ENCODE results near the gene CDS2. TPM values are rescaled to one million over a fixed set of nuclear protein-coding genes. Genes with fewer than 3 reads are reported as not detected.

The CDS2 gene
- total and polyA plus RNA-seq, 2 of the 13 experiments (the other 11 are each of a cell fraction or from before 2014, with no cell fraction given) = 81.3 to 153 TPM

DNA sequence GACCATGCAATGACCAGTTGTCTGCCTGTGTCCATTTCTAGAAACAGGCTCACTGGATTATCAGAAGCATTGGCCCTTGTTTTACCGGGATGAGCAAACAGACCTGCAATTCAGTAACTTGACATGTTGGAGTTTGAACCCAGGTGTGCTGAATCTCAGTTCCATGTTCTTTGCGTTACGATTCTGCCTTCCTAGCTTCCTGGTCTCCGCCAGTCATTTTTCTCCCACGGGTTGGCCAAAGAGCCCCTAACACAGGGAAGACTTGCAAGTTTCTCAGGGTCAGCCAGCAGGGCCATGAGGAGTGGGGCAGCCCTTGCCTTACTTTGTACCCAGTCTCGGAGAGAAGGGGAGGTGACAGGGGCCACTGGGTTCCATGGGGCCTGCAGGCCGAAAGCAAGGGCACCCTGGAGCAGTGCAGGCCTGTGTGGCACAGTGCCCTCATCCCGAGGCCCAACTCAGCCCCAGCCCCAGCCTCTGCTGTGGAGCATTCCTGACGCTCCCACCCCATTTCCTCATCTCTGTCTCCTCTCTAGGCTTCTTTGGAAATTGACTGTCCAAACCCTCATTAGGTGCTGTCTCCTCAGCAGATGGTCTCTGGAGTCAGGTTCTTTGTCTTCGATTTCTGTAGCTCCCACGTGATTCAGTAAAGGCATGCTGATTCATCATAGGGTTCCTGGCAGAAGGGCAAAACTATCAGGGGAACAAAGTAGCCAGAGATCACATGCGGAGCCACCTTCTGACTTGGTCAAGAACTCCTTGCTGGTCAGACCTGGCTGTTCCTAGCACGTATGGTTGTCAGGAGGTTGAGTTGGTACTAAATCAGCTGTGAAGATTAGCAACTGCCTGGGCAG, 23.6 kb downstream of the CDS2 start (continued):
- TF ChIP-seq CEBPG (CRISPR knock-in tag; IDR thresholded peaks at IDR 0.05) (peak; percentile 86), ZSCAN9 (CRISPR knock-in tag; IDR thresholded peaks at IDR 0.05; ENCODE audit: borderline replicate concordance) (peak; percentile 50; the same call in 1 of the 2 replicates), GATA4 (IDR thresholded peaks at IDR 0.05; ENCODE audit: borderline replicate concordance, low read depth) (no peak; the same call in 1 of the 2 replicates), ZKSCAN1 (IDR thresholded peaks at IDR 0.05; ENCODE audit: low read length) (no peak), ZBTB39 (CRISPR knock-in tag; IDR thresholded peaks at IDR 0.05) (no peak; the same call in 1 of the 2 replicates), ZUFSP (CRISPR knock-in tag; IDR thresholded peaks at IDR 0.05; ENCODE audit: borderline replicate concordance) (no peak), MAFG (CRISPR knock-in tag; IDR thresholded peaks at IDR 0.05) (no peak), SNAPC2 (CRISPR knock-in tag; IDR thresholded peaks at IDR 0.05) (0 out of 2 replicates have a peak, but pooled peaks have one; percentile 32), MTA1 (CRISPR knock-in tag; IDR thresholded peaks at IDR 0.05; ENCODE audit: borderline replicate concordance) (peak; percentile 64; the same call in 1 of the 2 replicates), TP53 (CRISPR knock-in tag; conservative IDR thresholded peaks at IDR 0.05) (0 out of 2 replicates have a peak, but pooled peaks have one; percentile 45), ZNF788 (CRISPR knock-in tag; IDR thresholded peaks at IDR 0.05; ENCODE audit: borderline replicate concordance) (no peak), TBX3 (IDR thresholded peaks at IDR 0.05; ENCODE audit: borderline replicate concordance) (no peak; the same call in 1 of the 2 replicates), KDM4B (CRISPR knock-in tag; IDR thresholded peaks at IDR 0.05) (no peak), MIER2 (CRISPR knock-in tag; IDR thresholded peaks at IDR 0.05) (0 out of 2 replicates have a peak, but pooled peaks have one; percentile 27), MTERF4 (CRISPR knock-in tag; IDR thresholded peaks at IDR 0.05) (peak; percentile 90)
- TF ChIP-seq, protein P1, sequence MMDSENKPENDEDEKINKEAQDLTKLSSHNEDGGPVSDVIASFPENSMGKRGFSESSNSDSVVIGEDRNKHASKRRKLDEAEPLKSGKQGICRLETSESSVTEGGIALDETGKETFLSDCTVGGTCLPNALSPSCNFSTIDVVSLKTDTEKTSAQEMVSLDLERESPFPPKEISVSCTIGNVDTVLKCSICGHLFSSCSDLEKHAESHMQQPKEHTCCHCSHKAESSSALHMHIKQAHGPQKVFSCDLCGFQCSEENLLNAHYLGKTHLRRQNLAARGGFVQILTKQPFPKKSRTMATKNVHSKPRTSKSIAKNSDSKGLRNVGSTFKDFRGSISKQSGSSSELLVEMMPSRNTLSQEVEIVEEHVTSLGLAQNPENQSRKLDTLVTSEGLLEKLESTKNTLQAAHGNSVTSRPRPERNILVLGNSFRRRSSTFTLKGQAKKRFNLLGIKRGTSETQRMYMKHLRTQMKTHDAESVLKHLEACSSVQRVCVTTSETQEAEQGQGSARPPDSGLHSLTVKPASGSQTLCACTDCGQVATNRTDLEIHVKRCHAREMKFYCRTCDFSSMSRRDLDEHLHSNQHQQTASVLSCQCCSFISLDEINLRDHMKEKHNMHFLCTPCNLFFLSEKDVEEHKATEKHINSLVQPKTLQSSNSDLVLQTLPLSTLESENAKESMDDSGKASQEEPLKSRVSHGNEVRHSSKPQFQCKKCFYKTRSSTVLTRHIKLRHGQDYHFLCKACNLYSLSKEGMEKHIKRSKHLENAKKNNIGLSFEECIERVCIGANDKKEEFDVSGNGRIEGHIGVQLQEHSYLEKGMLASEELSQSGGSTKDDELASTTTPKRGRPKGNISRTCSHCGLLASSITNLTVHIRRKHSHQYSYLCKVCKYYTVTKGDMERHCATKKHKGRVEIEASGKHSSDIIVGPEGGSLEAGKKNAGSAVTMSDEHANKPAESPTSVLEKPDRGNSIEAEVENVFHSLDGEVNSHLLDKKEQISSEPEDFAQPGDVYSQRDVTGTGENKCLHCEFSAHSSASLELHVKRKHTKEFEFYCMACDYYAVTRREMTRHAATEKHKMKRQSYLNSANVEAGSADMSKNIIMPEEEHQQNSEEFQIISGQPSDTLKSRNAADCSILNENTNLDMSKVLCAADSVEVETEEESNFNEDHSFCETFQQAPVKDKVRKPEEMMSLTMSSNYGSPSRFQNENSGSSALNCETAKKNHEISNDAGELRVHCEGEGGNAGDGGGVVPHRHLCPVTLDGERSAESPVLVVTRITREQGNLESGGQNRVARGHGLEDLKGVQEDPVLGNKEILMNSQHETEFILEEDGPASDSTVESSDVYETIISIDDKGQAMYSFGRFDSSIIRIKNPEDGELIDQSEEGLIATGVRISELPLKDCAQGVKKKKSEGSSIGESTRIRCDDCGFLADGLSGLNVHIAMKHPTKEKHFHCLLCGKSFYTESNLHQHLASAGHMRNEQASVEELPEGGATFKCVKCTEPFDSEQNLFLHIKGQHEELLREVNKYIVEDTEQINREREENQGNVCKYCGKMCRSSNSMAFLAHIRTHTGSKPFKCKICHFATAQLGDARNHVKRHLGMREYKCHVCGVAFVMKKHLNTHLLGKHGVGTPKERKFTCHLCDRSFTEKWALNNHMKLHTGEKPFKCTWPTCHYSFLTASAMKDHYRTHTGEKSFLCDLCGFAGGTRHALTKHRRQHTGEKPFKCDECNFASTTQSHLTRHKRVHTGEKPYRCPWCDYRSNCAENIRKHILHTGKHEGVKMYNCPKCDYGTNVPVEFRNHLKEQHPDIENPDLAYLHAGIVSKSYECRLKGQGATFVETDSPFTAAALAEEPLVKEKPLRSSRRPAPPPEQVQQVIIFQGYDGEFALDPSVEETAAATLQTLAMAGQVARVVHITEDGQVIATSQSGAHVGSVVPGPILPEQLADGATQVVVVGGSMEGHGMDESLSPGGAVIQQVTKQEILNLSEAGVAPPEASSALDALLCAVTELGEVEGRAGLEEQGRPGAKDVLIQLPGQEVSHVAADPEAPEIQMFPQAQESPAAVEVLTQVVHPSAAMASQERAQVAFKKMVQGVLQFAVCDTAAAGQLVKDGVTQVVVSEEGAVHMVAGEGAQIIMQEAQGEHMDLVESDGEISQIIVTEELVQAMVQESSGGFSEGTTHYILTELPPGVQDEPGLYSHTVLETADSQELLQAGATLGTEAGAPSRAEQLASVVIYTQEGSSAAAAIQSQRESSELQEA (CRISPR knock-in tag; IDR thresholded peaks at IDR 0.05; ENCODE audit: not compliant biosample characterization) = no peak

Measured in HepG2 (cell line).